Psoas muscle (tissue), 8 donors: ENCODE results near the gene EN2. TPM values are rescaled to one million over a fixed set of nuclear protein-coding genes. Genes with fewer than 3 reads are reported as not detected.

ENCODE experiments used
- ATAC-seq, 4 donors: fragments of 200-7000 bp; cut with Tn5 transposase; one replicate each; pipeline ENCODE4 v1.9.1; 2020; ENCODE audit warnings: moderate library complexity in 3 of 4, mild to moderate bottlenecking in 2 of 4
- DNase-seq, 2 donors: peaks; one replicate each; pipeline ENCODE4 v3.0.0-alpha.2; 2020
- H3K27ac ChIP-seq: fragments of 200-600 bp; one replicate; pipeline ENCODE4 v1.8.0; 2022
- H3K27me3 ChIP-seq, 3 donors: fragments of 200-600 bp in 1 of 3; one replicate each; pipeline versions ENCODE4 v1.6.1 to v1.8.0; 2013 to 2022; ENCODE audit warnings: low read length in 2 of 3, mild to moderate bottlenecking in 2 of 3, moderate library complexity in 1 of 3; ENCODE audit not compliant: insufficient read depth in 3 of 3
- H3K36me3 ChIP-seq, 2 donors: fragments of 200-600 bp in 1 of 2; one replicate each; pipeline versions ENCODE4 v1.6.1 to v1.8.0; 2013 to 2022; ENCODE audit warnings: low read depth in 1 of 2, mild to moderate bottlenecking in 1 of 2, moderate library complexity in 1 of 2; ENCODE audit not compliant: insufficient read depth in 1 of 2
- H3K4me1 ChIP-seq: fragments of 200-600 bp; one replicate; pipeline ENCODE4 v1.8.0; 2022
- H3K4me3 ChIP-seq: fragments of 200-600 bp; one replicate; pipeline ENCODE4 v1.8.0; 2022; ENCODE audit warnings: mild to moderate bottlenecking
- H3K9me3 ChIP-seq: fragments of 200-600 bp; one replicate; pipeline ENCODE4 v1.8.0; 2022
- CTCF ChIP-seq: fragments of 200-600 bp; IDR thresholded peaks from one replicate; pipeline ENCODE4 v1.8.0; 2022; ENCODE audit warnings: antibody characterized with exemption
- WGBS, 3 donors: extraction: QIAGEN DNeasy Blood & Tissue Kit; methylation state at CpG; one replicate each; pipeline versions ENCODE4 v1.1.6 to v1.1.7; 2013; 5-methylcytosine and 5-hydroxymethylcytosine counted together
- intact Hi-C, 2 donors: fragments of 100-400 bp; cut with DNase I; formaldehyde crosslinking; loops; one replicate each; pipeline versions ENCODE4 v1.11.0 to v1.14.2; 2022
- polyA plus RNA-seq, 3 donors: library from polyadenylated mRNA; stranded (reverse); fragments of 200-250 nt; gene quantifications; one replicate each; pipeline ENCODE4 v1.2.3, GENCODE V29; 2013
- total RNA-seq, 4 donors: library from RNA; stranded (reverse); fragmentation: NEBNext Ultra II Directional in 2 of 4; extraction: Animal tissue kit (Norgen Biotek cat#: 25700) in 2 of 4; gene quantifications; one replicate each; pipeline versions ENCODE4 v1.2.1 to v1.2.4, GENCODE V29; 2021 to 2023
- donor health status: healthy with polysubstance abuse.
- donor health status: DM: no; HTN: no; CAD: no; lungs with moderate emphysema.
- donor health status: Bipolar disorder and iron deficiency.
- donor health status: healthy.
- donor health status: DM: yes; HTN: yes; CAD: no.
- donor health status: DM: no; HTN: no; CAD: no.
- donor health status: DM: no; HTN: no; CAD: no.
- donor health status: DM: yes; HTN: yes; CAD: no.

EN2 gene
- total and polyA plus RNA-seq, 7 donors: 0.13 to 1.3 (median 0.36) TPM

- ATAC-seq (no peak), DNase-seq (no peak)
- H3K4me3 ChIP-seq: no peak overlapping the region
- no peak for TF ChIP-seq CTCF
- H3K9me3 ChIP-seq: no peaks in the 10 kb centered on the region
- H3K4me1 ChIP-seq: no peaks in the 10 kb centered on the region
- no peaks in the 10 kb centered on the region for H3K36me3 ChIP-seq
- H3K27me3 ChIP-seq: peaks cover 14 to 90% (median 20%) of the 10 kb centered on the region in 3 donors
- no peak overlapping the region for H3K27ac ChIP-seq
- 20 to 25% (median 23%) methylated on average over 4 of the region's 4 CpGs for WGBS, 3 donors
- intact Hi-C loops: no loop called here
Observed at GRCh38 chr7:155507576-155507975, 49.6 kb downstream of the EN2 start.

- intact Hi-C loops: no loop called here
- no peak for TF ChIP-seq CTCF
- no peak for DNase-seq
- H3K4me1 ChIP-seq: no peaks in the 10 kb centered on the region
- no peak overlapping the region for H3K27ac ChIP-seq
- no peaks in the 10 kb centered on the region for H3K36me3 ChIP-seq
- WGBS, 3 donors: 14 to 16% (median 15%) methylated on average over 29 of the region's 29 CpGs
- peaks cover 14 to 93% (median 18%) of the 10 kb centered on the region in 3 donors for H3K27me3 ChIP-seq
- no peak overlapping the region for H3K4me3 ChIP-seq
- ATAC-seq: no peak
- H3K9me3 ChIP-seq: no peaks in the 10 kb centered on the region
Observed at GRCh38 chr7:155508376-155509358, 50.7 kb downstream of the EN2 start.

GRCh38 chr7:155509359-155509724 lies 51.4 kb downstream of the EN2 start:
- H3K27me3 ChIP-seq: peaks cover 14 to 96% (median 19%) of the 10 kb centered on the region in 3 donors
- 1 to 8% (median 5%) methylated on average over 6 to 16 of the region's 16 CpGs for WGBS, 3 donors
- H3K4me1 ChIP-seq: no peaks in the 10 kb centered on the region
- H3K27ac ChIP-seq: no peak overlapping the region
- ATAC-seq (no peak), DNase-seq (no peak)
- no peaks in the 10 kb centered on the region for H3K36me3 ChIP-seq
- no peak overlapping the region for H3K4me3 ChIP-seq
- H3K9me3 ChIP-seq: no peaks in the 10 kb centered on the region
- intact Hi-C loops: no loop called here
- no peak for TF ChIP-seq CTCF

GRCh38 chr7:155509725-155510551 lies 52.0 kb downstream of the EN2 start:
- no peaks in the 10 kb centered on the region for H3K36me3 ChIP-seq
- peaks cover 14 to 95% (median 17%) of the 10 kb centered on the region in 3 donors for H3K27me3 ChIP-seq
- intact Hi-C loops: no loop called here
- ATAC-seq (no peak), DNase-seq (no peak)
- H3K4me1 ChIP-seq: no peaks in the 10 kb centered on the region
- H3K4me3 ChIP-seq: peak overlapping the region; percentile 26
- H3K9me3 ChIP-seq: no peaks in the 10 kb centered on the region
- no peak overlapping the region for H3K27ac ChIP-seq
- TF ChIP-seq CTCF: no peak
- WGBS, 3 donors: 2 to 3% (median 3%) methylated on average over 64 to 68 of the region's 68 CpGs
